ENCODE data around the gene AFAP1L2. TPM values are rescaled to one million over a fixed set of nuclear protein-coding genes. Genes with fewer than 3 reads are reported as not detected.

AFAP1L2 gene
- polyA plus RNA-seq, 1 experiment, result 0.07 TPM

- H3K4me3 ChIP-seq (ENCODE audit: low read depth, low read length), result no peak overlapping the region
- H3K27me3 ChIP-seq (ENCODE audit: control insufficient read depth, insufficient read depth, low read length), result peaks cover 19% of the 10 kb centered on the region
- CTCF ChIA-PET, result no interaction called here
- no peak for DNase-seq (ENCODE audit: low read depth, low spot score)
- H3K9me3 ChIP-seq (ENCODE audit: control insufficient read depth, insufficient read depth, low read length), result no peaks in the 10 kb centered on the region
- TF ChIP-seq CTCF (IDR thresholded peaks at IDR 0.05; ENCODE audit: low read depth, low read length), result no peak
- H3K27ac ChIP-seq (ENCODE audit: low read depth, low read length), result no peak overlapping the region
- POLR2A ChIA-PET, result no interaction called here
Measured at GRCh38 chr10:114412907-114413797, 8.8 kb upstream of the AFAP1L2 start.

GRCh38 chr10:114408968-114409444 lies 4.7 kb upstream of the AFAP1L2 start:
- Histone ChIP-seq H3K27ac (ENCODE audit: low read depth, low read length) (no peak overlapping the region), H3K9me3 (ENCODE audit: control insufficient read depth, insufficient read depth, low read length) (no peaks in the 10 kb centered on the region), H3K27me3 (ENCODE audit: control insufficient read depth, insufficient read depth, low read length) (peaks cover 37% of the 10 kb centered on the region), H3K4me3 (ENCODE audit: low read depth, low read length) (no peak overlapping the region)
- no peak for TF ChIP-seq CTCF (IDR thresholded peaks at IDR 0.05; ENCODE audit: low read depth, low read length)
- ChIA-PET CTCF (no interaction called here), POLR2A (no interaction called here)
- no peak for DNase-seq (ENCODE audit: low read depth, low spot score)

GRCh38 chr10:114408112-114408967 lies 4.0 kb upstream of the AFAP1L2 start:
- ChIA-PET CTCF (no interaction called here), POLR2A (no interaction called here)
- no peak overlapping the region for H3K4me3 ChIP-seq (ENCODE audit: low read depth, low read length)

GRCh38 chr10:114406455-114406854 lies 2.2 kb upstream of the AFAP1L2 start:
- CTCF ChIA-PET, result interaction anchor here (0.6 kb wide), 1 partner anchor 217 kb away, joined by 3 read pairs; no protein-coding TSS in a partner anchor

More at GRCh38 chr10:114408112-114408967, 4.0 kb upstream of the AFAP1L2 start:
- peaks cover 44% of the 10 kb centered on the region for H3K27me3 ChIP-seq (ENCODE audit: control insufficient read depth, insufficient read depth, low read length)
- no peak for TF ChIP-seq CTCF (IDR thresholded peaks at IDR 0.05; ENCODE audit: low read depth, low read length)
- H3K27ac ChIP-seq (ENCODE audit: low read depth, low read length), result no peak overlapping the region
- DNase-seq (ENCODE audit: low read depth, low spot score), result no peak
- H3K9me3 ChIP-seq (ENCODE audit: control insufficient read depth, insufficient read depth, low read length), result no peaks in the 10 kb centered on the region; the same call in 1 of the 2 replicates

More at GRCh38 chr10:114406455-114406854, 2.2 kb upstream of the AFAP1L2 start:
- DNase-seq (ENCODE audit: low read depth, low spot score), result no peak
- H3K4me3 ChIP-seq (ENCODE audit: low read depth, low read length), result no peak overlapping the region
- no peak overlapping the region for H3K27ac ChIP-seq (ENCODE audit: low read depth, low read length)
- POLR2A ChIA-PET, result no interaction called here
- H3K27me3 ChIP-seq (ENCODE audit: control insufficient read depth, insufficient read depth, low read length), result peaks cover 53% of the 10 kb centered on the region
- H3K9me3 ChIP-seq (ENCODE audit: control insufficient read depth, insufficient read depth, low read length), result no peaks in the 10 kb centered on the region; the same call in 1 of the 2 replicates
- no peak for TF ChIP-seq CTCF (IDR thresholded peaks at IDR 0.05; ENCODE audit: low read depth, low read length)

Data from AG04450 (cell line).